Activated T-cell treated with anti-CD3 and anti-CD28 coated beads, Interleukin-2, amount 50 U/mL, for 24 hours (primary cell): ENCODE results near the gene ERRFI1.
A peak's percentile ranks its signal among the peaks of the same experiment; 100 is the strongest.
"Not testable (repeated sequence)": the region's sequence is repeated elsewhere in the genome, so short reads cannot be mapped to it uniquely, and the experiment has no call there.

Experiments
- DNase-seq: peaks from one replicate; pipeline ENCODE4 v3.0.0-alpha.2; 2020
- H3K27ac Mint-ChIP-seq: 2 replicates; pipeline ENCODE4 v1.8.0; 2020; ENCODE audit warnings: mild to moderate bottlenecking, mixed read lengths
- H3K27me3 Mint-ChIP-seq: 2 replicates; pipeline ENCODE4 v1.8.0; 2020; ENCODE audit warnings: mixed read lengths
- H3K36me3 Mint-ChIP-seq: 2 replicates; pipeline ENCODE4 v1.8.0; 2020; ENCODE audit warnings: low read depth, mixed read lengths
- H3K4me1 Mint-ChIP-seq: 2 replicates; pipeline ENCODE4 v1.8.0; 2020; ENCODE audit warnings: low read depth, mixed read lengths
- H3K4me3 Mint-ChIP-seq: 2 replicates; pipeline ENCODE4 v1.8.0; 2020; ENCODE audit warnings: mild to moderate bottlenecking, moderate library complexity, mixed read lengths
- H3K9me3 Mint-ChIP-seq: 2 replicates; pipeline ENCODE4 v1.8.0; 2020; ENCODE audit warnings: mixed read lengths

Gene ERRFI1

DNA sequence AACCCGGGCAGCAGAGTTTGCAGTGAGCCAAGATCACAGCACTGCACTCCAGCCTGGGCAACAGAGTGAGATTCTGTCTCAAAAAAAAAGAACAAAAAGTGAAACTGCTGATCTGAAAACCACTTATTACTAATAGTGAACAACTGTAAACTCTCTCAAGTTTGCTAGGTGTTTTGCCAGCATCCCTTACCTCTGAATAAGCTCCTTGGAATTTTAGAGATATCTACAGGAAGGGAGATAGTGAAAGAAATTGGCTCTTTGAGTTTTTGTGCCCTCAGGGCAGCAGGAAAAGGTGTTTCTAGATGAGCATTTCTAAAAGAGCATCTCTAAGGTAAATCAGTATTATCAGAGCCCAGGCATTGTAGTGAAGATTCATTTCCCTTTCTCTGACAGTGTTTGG, 37.5 kb downstream of the ERRFI1 start:
- DNase-seq, result no peak
- H3K27me3 Mint-ChIP-seq, result no peaks in the 10 kb centered on the region
- H3K27ac Mint-ChIP-seq, result peak overlapping the region; percentile 59
- no peaks in the 10 kb centered on the region for H3K9me3 Mint-ChIP-seq
- H3K4me1 Mint-ChIP-seq, result peaks cover 3% of the 10 kb centered on the region
- no peak overlapping the region for H3K4me3 Mint-ChIP-seq
- peaks cover 87% of the 10 kb centered on the region for H3K36me3 Mint-ChIP-seq

DNA sequence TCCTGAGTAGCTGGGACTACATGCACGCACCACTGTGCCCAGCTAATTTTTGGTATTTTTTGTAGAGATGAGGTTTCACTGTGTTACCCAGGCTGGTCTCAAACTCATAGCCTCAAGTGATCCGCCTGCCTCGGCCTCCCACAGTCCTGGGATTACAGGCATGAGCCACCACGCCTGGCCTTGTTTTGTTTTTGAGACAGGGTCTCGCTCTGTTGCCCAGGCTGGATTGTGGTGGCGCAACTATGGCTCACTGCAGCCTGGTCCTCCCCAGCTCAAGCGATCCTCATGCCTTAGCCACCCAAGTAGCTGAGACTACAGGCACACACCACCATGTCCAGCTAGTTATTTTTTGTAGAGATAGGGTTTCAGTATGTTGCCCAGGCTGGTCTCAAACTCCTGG, 38.6 kb downstream of the ERRFI1 start:
- Mint-ChIP-seq H3K36me3 (peaks cover 90% of the 10 kb centered on the region), H3K27me3 (no peaks in the 10 kb centered on the region), H3K4me1 (peaks cover 6% of the 10 kb centered on the region), H3K4me3 (no peak overlapping the region), H3K9me3 (no peaks in the 10 kb centered on the region), H3K27ac (no peak overlapping the region)
- no peak for DNase-seq

DNA sequence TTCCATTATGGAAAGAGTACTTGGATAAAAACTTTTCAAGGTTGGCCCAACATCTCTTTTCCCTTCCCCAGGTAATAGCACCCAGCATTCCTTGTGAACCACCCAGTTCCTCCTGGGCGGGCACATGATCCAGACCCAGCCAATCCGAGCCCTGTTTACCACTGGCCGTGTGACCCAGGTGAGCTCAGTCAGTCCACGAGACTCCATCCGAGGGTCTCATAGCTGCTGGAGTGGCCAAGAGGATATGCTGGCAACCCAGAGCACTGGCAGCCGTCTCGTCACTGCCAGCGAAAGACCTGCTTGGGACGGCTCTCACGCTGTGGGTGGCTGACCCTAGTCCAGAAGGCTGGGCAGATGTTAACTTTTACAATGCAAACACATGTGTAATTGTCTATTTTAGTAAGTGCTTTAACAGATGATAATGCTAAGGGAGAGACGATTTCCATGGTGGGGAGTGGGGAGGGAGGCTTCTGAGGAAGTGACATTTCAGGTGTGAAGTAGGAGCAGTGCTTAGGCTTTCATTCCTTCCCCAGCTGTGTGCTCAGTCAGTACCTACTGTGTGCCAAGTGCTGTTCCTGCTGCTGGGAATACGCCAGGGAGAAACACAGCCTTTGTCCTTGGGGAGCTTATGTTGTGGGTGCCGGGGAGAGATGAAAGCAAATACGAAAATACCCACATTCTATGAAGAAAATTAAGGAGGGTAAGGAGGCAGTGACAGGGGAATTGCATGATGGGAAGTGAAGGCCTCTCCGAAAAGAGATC, 40.1 kb downstream of the ERRFI1 start:
- Mint-ChIP-seq H3K36me3 (peaks cover 90% of the 10 kb centered on the region), H3K27ac (peak overlapping the region; percentile 59), H3K4me1 (peaks cover 10% of the 10 kb centered on the region), H3K9me3 (no peaks in the 10 kb centered on the region), H3K27me3 (no peaks in the 10 kb centered on the region), H3K4me3 (no peak overlapping the region)
- no peak for DNase-seq

GRCh38 chr1:7984811-7985210, 41.3 kb downstream of the ERRFI1 start:
- no peak for DNase-seq
- Mint-ChIP-seq H3K9me3 (no peaks in the 10 kb centered on the region), H3K27me3 (no peaks in the 10 kb centered on the region), H3K4me3 (no peak overlapping the region), H3K27ac (no peak overlapping the region), H3K36me3 (peaks cover 91% of the 10 kb centered on the region), H3K4me1 (peaks cover 13% of the 10 kb centered on the region)

GRCh38 chr1:7983086-7983778, 42.9 kb downstream of the ERRFI1 start:
- no peaks in the 10 kb centered on the region for H3K9me3 Mint-ChIP-seq
- DNase-seq, result no peak
- H3K27me3 Mint-ChIP-seq, result no peaks in the 10 kb centered on the region
- no peak overlapping the region for H3K27ac Mint-ChIP-seq
- H3K36me3 Mint-ChIP-seq, result peaks cover 95% of the 10 kb centered on the region
- H3K4me3 Mint-ChIP-seq, result no peak overlapping the region
- H3K4me1 Mint-ChIP-seq, result peaks cover 13% of the 10 kb centered on the region

DNA sequence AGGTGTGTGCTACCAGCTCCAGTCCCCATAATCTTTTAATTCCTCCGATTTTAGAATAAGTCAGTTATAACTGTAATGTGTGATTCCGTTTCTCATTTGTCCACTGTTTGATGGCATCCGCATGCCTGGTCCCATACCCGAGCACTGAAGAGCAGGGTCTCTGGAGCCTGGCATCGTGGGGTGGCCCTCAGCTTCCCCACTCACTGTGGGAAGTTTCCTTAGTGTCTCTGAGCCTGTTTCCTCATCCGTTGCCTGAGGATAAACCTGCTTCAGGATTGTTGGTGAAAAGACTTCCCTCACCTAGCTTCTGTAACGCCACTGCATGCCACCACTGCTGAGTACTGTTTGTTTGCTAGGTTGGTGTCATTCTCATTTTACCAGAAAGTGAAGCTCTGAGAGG, 45.1 kb downstream of the ERRFI1 start:
- Mint-ChIP-seq H3K4me3 (no peak overlapping the region), H3K4me1 (peaks cover 12% of the 10 kb centered on the region), H3K27me3 (no peaks in the 10 kb centered on the region), H3K27ac (peak overlapping the region; percentile 60), H3K9me3 (no peaks in the 10 kb centered on the region), H3K36me3 (peaks cover 96% of the 10 kb centered on the region)
- DNase-seq, result no peak

DNA sequence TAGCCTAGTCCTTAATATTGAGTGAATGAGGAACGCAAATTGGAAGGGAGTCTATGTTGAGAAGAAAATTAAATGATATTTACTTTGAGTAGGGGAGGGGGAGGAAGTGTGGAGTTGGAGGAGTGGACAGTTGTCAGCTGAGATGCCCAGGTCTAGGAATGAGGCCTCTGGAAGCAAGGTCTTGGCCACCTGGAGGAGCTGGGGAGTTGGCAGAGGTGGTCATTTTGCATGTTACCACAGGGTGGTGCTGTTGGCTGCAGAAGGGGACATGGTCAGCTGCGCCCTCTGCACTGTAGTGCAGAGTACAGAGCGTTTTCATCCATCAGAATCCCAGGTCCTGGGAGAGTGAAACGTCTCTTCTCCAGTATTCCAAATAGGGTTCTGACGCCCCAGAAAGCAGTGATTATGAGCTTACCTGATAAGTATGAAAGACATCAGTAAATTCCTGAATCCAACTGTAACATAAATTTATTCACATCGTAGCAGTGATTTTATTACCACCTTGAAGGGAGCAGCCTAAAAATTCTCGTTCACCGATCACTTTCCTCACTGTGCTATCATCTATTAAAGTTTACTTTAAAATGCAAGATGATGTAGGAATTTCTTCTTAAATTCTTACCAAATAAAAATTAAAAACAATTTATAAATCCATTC, 50.8 kb downstream of the ERRFI1 start:
- H3K27ac Mint-ChIP-seq, result peak overlapping the region; percentile 69
- DNase-seq, result peak; percentile 49
- peaks cover 90% of the 10 kb centered on the region for H3K36me3 Mint-ChIP-seq

DNA sequence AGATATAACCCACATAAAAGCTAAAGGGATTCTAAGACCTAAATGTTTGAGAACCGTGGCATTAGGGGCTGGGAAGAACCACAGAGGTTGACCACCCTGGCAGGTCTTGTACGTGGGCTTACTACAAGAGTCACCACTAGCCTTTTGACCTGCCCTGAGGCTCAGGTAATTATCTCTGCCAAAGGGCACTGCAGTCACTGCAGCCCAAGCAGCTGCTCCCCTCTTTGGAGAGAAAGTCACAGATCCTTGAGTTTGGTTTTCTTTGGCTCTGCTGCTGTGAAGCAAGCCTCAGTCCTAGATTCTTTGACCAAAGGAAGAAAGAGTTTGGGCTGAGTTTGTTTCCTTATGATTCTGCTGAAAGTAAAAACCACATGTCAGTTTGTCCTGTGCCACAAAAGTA, 53.0 kb downstream of the ERRFI1 start:
- H3K4me1 Mint-ChIP-seq, result peaks cover 21% of the 10 kb centered on the region
- no peaks in the 10 kb centered on the region for H3K9me3 Mint-ChIP-seq
- no peak for DNase-seq
- peaks cover 85% of the 10 kb centered on the region for H3K36me3 Mint-ChIP-seq
- no peaks in the 10 kb centered on the region for H3K27me3 Mint-ChIP-seq
- no peak overlapping the region for H3K4me3 Mint-ChIP-seq
- H3K27ac Mint-ChIP-seq, result peak overlapping the region; percentile 37

More for the DNA sequence above, 50.8 kb downstream of the ERRFI1 start:
- H3K9me3 Mint-ChIP-seq, result no peaks in the 10 kb centered on the region
- H3K4me3 Mint-ChIP-seq, result no peak overlapping the region
- peaks cover 19% of the 10 kb centered on the region for H3K4me1 Mint-ChIP-seq
- no peaks in the 10 kb centered on the region for H3K27me3 Mint-ChIP-seq

- Mint-ChIP-seq H3K27ac (peak overlapping the region; percentile 73), H3K4me1 (peaks cover 26% of the 10 kb centered on the region), H3K4me3 (no peak overlapping the region), H3K36me3 (peaks cover 85% of the 10 kb centered on the region), H3K9me3 (no peaks in the 10 kb centered on the region), H3K27me3 (no peaks in the 10 kb centered on the region)
- no peak for DNase-seq
These were observed 53.8 kb downstream of the ERRFI1 start for GRCh38 chr1:7972285-7972684.

DNA sequence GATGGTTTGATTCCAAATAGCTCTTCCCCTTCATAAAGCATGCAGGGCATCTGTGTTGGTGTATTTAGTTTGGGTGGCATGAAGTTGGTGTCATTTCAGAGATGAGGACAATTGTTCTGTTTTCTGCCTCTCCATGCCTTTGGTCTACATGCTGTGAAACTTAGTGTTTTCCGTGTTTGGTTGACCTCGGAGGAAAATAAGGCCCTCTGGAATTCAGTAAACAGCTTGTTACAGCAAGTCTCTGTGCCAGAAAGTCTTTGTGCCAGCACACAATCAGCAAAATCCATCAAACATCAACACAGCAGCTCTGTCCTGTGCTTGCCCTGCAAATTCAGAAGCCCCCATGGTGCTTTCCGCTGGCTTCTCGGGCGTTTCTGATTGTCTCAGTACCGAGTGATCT, 55.1 kb downstream of the ERRFI1 start:
- H3K36me3 Mint-ChIP-seq, result peaks cover 86% of the 10 kb centered on the region
- H3K27me3 Mint-ChIP-seq, result no peaks in the 10 kb centered on the region
- no peak overlapping the region for H3K4me3 Mint-ChIP-seq
- DNase-seq, result no peak
- peak overlapping the region; percentile 7 for H3K27ac Mint-ChIP-seq
- peaks cover 36% of the 10 kb centered on the region for H3K4me1 Mint-ChIP-seq
- H3K9me3 Mint-ChIP-seq, result no peaks in the 10 kb centered on the region

- H3K4me3 Mint-ChIP-seq, result no peak overlapping the region
- H3K9me3 Mint-ChIP-seq, result no peaks in the 10 kb centered on the region
- H3K36me3 Mint-ChIP-seq, result peaks cover 89% of the 10 kb centered on the region
- H3K27ac Mint-ChIP-seq, result peak overlapping the region; percentile 29
- H3K4me1 Mint-ChIP-seq, result peaks cover 40% of the 10 kb centered on the region
- H3K27me3 Mint-ChIP-seq, result no peaks in the 10 kb centered on the region
- DNase-seq, result no peak
These were observed 55.9 kb downstream of the ERRFI1 start for GRCh38 chr1:7970246-7970645.

- H3K27me3 Mint-ChIP-seq, result no peaks in the 10 kb centered on the region
- H3K4me1 Mint-ChIP-seq, result peaks cover 60% of the 10 kb centered on the region
- no peak overlapping the region for H3K4me3 Mint-ChIP-seq
- DNase-seq, result no peak
- H3K9me3 Mint-ChIP-seq, result no peaks in the 10 kb centered on the region
- H3K27ac Mint-ChIP-seq, result peak overlapping the region; percentile 49
- H3K36me3 Mint-ChIP-seq, result peaks cover 93% of the 10 kb centered on the region
These were observed 58.5 kb downstream of the ERRFI1 start for GRCh38 chr1:7967651-7968050.

DNA sequence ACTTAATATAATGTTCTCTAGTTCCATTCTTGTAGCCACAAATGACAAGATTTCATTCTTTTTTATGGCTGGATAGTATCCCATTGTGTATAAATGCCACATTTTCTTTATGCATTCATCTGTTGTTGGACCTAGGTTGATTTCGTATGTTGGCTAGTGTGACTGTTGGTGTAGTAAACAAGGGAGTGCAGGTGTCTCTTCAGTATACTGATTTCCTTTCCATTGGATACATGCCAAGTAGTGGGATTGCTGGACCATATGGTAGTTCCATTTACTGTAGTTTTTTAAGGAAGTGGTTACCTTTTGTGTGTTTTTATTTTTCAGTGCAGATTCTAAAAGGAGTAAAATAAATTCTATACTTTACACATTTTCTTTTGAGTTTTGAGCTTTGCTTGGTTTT, 58.9 kb downstream of the ERRFI1 start:
- peaks cover 59% of the 10 kb centered on the region for H3K4me1 Mint-ChIP-seq
- peaks cover 93% of the 10 kb centered on the region for H3K36me3 Mint-ChIP-seq
- H3K9me3 Mint-ChIP-seq, result no peaks in the 10 kb centered on the region
- H3K27me3 Mint-ChIP-seq, result no peaks in the 10 kb centered on the region
- H3K4me3 Mint-ChIP-seq, result peak overlapping the region; percentile 0
- H3K27ac Mint-ChIP-seq, result peak overlapping the region; percentile 49
- DNase-seq, result no peak

DNA sequence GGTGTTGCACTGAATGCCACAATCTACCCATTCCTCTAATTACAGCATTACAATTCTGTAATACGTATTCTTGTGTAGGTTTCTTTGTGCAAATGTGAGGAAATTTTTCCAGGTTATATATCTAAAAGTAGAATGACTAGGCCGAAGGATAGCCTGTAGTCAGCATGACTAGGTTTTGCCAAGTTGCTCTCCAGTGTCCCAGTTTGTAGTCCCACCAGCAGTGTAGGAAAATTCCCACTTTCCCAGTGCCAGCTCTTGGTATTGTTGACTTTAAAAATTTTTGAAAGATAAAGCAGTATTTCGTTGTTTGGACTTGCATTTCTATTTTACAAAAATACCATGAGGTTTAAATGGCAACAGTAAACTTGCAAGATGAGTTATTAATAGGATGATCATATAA, 61.6 kb downstream of the ERRFI1 start:
- H3K27ac Mint-ChIP-seq, result peak overlapping the region; percentile 99
- H3K4me3 Mint-ChIP-seq, result peak overlapping the region; percentile 99
- H3K36me3 Mint-ChIP-seq, result peaks cover 86% of the 10 kb centered on the region
- DNase-seq, result no peak
- H3K27me3 Mint-ChIP-seq, result no peaks in the 10 kb centered on the region
- no peaks in the 10 kb centered on the region for H3K9me3 Mint-ChIP-seq
- peaks cover 67% of the 10 kb centered on the region for H3K4me1 Mint-ChIP-seq

DNA sequence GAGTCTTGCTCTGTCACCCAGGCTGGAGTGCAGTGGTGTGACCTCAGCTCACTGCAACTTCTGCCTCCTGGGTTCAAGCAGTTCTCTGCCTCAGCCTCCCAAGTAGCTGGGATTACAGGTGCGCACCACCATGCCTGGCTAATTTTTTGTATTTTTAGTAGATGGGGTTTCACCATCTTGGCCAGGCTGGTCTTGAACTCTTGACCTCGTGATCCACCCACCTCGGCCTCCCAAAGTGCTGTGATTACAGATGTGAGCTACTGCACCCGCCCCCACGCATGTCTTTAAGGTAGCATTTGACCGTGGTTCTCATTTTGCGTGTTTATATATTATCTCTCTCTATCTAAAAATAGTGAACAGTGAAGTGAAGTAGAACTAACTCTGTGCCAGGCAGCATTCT, 62.3 kb downstream of the ERRFI1 start:
- peak overlapping the region; percentile 99 for H3K27ac Mint-ChIP-seq
- not testable (repeated sequence) for H3K27me3 Mint-ChIP-seq, DNase-seq, H3K9me3 Mint-ChIP-seq
- H3K4me3 Mint-ChIP-seq, result peak overlapping the region; percentile 99
- H3K36me3 Mint-ChIP-seq, result peaks cover 80% of the 10 kb centered on the region
- H3K4me1 Mint-ChIP-seq, result peaks cover 67% of the 10 kb centered on the region
